OCI-LY7 (cell line): ENCODE measurements around the gene WDR37. TPM values are rescaled to one million over a fixed set of nuclear protein-coding genes. Genes with fewer than 3 reads are reported as not detected.

Source experiments
- BruUV-seq: library from RNA; stranded (reverse); fragments of 400-500 nt; replicated peaks from 2 replicates; lab custom pipeline; 2021; lab: Mats Ljungman, UMichigan
- CTCF ChIA-PET: fragments of 300-600 bp; sonication (Branson Sonifier 250); formaldehyde crosslinking; loops from one replicate; lab custom pipeline; 2022; ENCODE audit warnings: antibody characterized with exemption; ENCODE audit not compliant: unreplicated experiment; lab: Charles Lee
- POLR2A ChIA-PET: fragments of 300-600 bp; sonication (Branson Sonifier 250); formaldehyde crosslinking; loops from one replicate; lab custom pipeline; 2022; ENCODE audit warnings: antibody characterized with exemption; lab: Charles Lee
- DNase-seq: peaks from one replicate; pipeline ENCODE4 v3.0.0-alpha.2; 2015; ENCODE audit warnings: low spot score
- H2AFZ ChIP-seq: fragments of 200-600 bp; sonication (generic), shearing (Covaris generic); 2 replicates; pipeline ENCODE4 v1.6.1; 2014; ENCODE audit warnings: mild to moderate bottlenecking, antibody characterized with exemption, low read length, moderate library complexity
- H3K27ac ChIP-seq: fragments of 200-600 bp; sonication (generic); 2 replicates; pipeline ENCODE4 v1.5.1; 2014; ENCODE audit warnings: mixed run types, low read depth, mild to moderate bottlenecking, moderate library complexity, low read length, inconsistent platforms; ENCODE audit not compliant: poor library complexity, severe bottlenecking
- H3K36me3 ChIP-seq: fragments of 200-600 bp; sonication (generic); 2 replicates; pipeline ENCODE4 v1.6.1; 2014; ENCODE audit warnings: mild to moderate bottlenecking, antibody characterized with exemption, low read length, moderate library complexity, mixed read lengths; ENCODE audit not compliant: insufficient read depth
- H3K4me1 ChIP-seq: fragments of 200-600 bp; sonication (generic); 2 replicates; pipeline ENCODE4 v1.5.1; 2014; ENCODE audit warnings: mild to moderate bottlenecking, low read length; ENCODE audit not compliant: insufficient read depth, poor library complexity, severe bottlenecking
- H3K4me2 ChIP-seq: fragments of 200-600 bp; sonication (generic); 2 replicates; pipeline ENCODE4 v1.6.1; 2014; ENCODE audit warnings: mild to moderate bottlenecking, low read length
- H3K4me3 ChIP-seq: fragments of 200-600 bp; sonication (generic); 2 replicates; pipeline ENCODE4 v1.5.1; 2014; ENCODE audit warnings: mild to moderate bottlenecking, low read depth, low read length; ENCODE audit not compliant: poor library complexity, severe bottlenecking
- H3K79me2 ChIP-seq: fragments of 200-600 bp; sonication (generic); 2 replicates; pipeline ENCODE4 v1.6.1; 2016; ENCODE audit warnings: low read depth, mild to moderate bottlenecking, low read length, moderate library complexity, mixed read lengths; ENCODE audit not compliant: insufficient read depth
- H3K9me2 ChIP-seq: fragments of 200-600 bp; sonication (generic); 2 replicates; pipeline ENCODE4 v1.6.1; 2016; ENCODE audit warnings: mild to moderate bottlenecking, low read length, mixed read lengths; ENCODE audit not compliant: insufficient read depth
- H3K9me3 ChIP-seq: fragments of 200-600 bp; sonication (generic); 2 replicates; pipeline ENCODE4 v1.6.1; 2014; ENCODE audit warnings: mild to moderate bottlenecking, mixed run types, low read length, mixed read lengths
- H4K20me1 ChIP-seq: fragments of 200-600 bp; sonication (generic); 2 replicates; pipeline ENCODE4 v1.6.1; 2014; ENCODE audit warnings: mild to moderate bottlenecking, antibody characterized with exemption, low read length, moderate library complexity, mixed read lengths; ENCODE audit not compliant: insufficient read depth
- EZH2phosphoT487 ChIP-seq: fragments of 200-600 bp; sonication (generic); IDR thresholded peaks from 2 replicates; pipeline ENCODE4 v1.6.1; 2018; ENCODE audit warnings: low read depth, borderline replicate concordance, mild to moderate bottlenecking, mixed run types, antibody characterized with exemption, low read length, moderate library complexity, mixed read lengths
- intact Hi-C: fragments of 100-400 bp; cut with micrococcal nuclease; formaldehyde crosslinking; loops from one replicate; pipeline ENCODE4 v1.10.0; 2022; ENCODE audit not compliant: unreplicated experiment
- total RNA-seq, 2 experiments: library from RNA; depleted of rRNA in 1 of 2; stranded (reverse); fragments of >200 nt in 1 of 2; shearing (Covaris generic) in 1 of 2; gene quantifications; 2 replicates each; pipeline ENCODE4 v1.2.3, GENCODE V29; 2014 to 2022
- TF ChIP-seq, protein P1 (sequence below): fragments of 200-600 bp; sonication (generic); conservative IDR thresholded peaks from 2 replicates; pipeline ENCODE4 v1.5.1; 2014; ENCODE audit warnings: mild to moderate bottlenecking, antibody characterized with exemption, low read length, moderate library complexity, mixed read lengths

Gene WDR37
- total RNA-seq, 2 experiments from 2014 or later: 9.7 to 18.9 TPM

DNA sequence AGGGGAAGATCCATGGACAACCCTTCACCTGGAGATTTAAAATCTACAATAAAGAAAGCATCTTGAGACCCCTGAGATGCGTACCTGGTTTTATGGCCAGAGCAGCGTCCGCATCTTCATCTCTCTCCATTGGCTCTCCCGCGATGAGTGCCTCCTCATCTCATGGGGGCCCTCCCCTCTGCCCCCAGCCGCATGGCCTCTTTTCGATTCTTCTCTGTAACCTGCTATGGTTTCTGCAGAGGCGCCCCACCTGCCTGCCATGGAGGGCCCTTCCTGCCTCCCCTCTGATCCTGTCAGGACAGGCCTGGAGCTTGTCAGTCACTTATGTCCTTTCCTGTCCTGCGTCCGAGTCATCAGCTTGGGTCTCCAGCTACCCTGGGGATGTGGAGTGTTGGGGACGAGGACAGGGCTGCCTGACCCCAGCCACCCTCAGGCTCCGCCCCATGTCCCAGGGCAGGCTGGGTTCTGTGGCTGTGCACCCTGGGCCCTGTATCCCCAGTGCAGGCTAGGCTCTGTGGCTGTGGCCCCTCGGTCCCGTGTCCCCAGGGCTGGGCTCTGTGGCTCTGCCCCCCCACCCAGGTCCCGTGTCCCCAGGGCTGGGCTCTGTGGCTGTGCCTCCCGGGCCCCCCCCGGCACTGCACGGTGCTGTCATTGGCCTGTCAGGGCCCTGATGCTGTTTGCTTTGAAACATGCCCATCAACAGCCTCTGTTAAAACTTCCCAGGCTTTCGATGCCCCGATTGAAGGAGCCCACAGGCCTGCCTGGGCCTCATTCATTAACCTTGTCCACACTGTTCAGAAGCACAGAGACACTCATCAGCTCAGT is 99.8 kb downstream of the WDR37 start:
- intact Hi-C loops: no loop called here

DNA sequence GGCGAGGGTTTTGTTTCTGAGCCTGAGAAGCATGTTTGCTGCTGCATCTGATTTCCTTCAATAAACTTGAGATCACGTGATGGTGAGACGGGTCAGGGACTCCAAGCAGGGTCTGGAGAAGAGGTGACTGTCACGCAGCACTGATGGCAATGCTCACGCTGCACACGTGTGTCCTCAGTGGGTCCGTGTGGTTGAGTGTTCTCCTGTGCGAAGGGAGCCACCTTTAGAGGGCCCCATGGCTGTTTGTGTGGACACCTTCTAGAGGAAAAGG is 100.4 kb downstream of the WDR37 start:
- Histone ChIP-seq H3K4me3 (no peak overlapping the region), H3K4me2 (no peak overlapping the region), H4K20me1 (no peaks in the 10 kb centered on the region), H3K79me2 (no peaks in the 10 kb centered on the region), H3K9me2 (no peaks in the 10 kb centered on the region), H3K27ac (no peak overlapping the region), H3K36me3 (no peaks in the 10 kb centered on the region), H2AFZ (no peak overlapping the region), H3K9me3 (no peaks in the 10 kb centered on the region), H3K4me1 (no peaks in the 10 kb centered on the region)
- DNase-seq: no peak
- CTCF ChIA-PET: no interaction called here
- BruUV-seq: no TSS peak
- POLR2A ChIA-PET: no interaction called here
- intact Hi-C loops: no loop called here
- TF ChIP-seq EZH2phosphoT487: no peak
- TF ChIP-seq, protein P1, sequence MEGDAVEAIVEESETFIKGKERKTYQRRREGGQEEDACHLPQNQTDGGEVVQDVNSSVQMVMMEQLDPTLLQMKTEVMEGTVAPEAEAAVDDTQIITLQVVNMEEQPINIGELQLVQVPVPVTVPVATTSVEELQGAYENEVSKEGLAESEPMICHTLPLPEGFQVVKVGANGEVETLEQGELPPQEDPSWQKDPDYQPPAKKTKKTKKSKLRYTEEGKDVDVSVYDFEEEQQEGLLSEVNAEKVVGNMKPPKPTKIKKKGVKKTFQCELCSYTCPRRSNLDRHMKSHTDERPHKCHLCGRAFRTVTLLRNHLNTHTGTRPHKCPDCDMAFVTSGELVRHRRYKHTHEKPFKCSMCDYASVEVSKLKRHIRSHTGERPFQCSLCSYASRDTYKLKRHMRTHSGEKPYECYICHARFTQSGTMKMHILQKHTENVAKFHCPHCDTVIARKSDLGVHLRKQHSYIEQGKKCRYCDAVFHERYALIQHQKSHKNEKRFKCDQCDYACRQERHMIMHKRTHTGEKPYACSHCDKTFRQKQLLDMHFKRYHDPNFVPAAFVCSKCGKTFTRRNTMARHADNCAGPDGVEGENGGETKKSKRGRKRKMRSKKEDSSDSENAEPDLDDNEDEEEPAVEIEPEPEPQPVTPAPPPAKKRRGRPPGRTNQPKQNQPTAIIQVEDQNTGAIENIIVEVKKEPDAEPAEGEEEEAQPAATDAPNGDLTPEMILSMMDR: no peak

More for the DNA sequence above, 99.8 kb downstream of the WDR37 start:
- H3K79me2 ChIP-seq: no peaks in the 10 kb centered on the region
- no peak for TF ChIP-seq EZH2phosphoT487
- TF ChIP-seq, protein P1: no peak
- no peak for DNase-seq
- H4K20me1 ChIP-seq: no peaks in the 10 kb centered on the region
- no peak overlapping the region for H3K4me3 ChIP-seq
- H3K27ac ChIP-seq: no peak overlapping the region
- H3K9me2 ChIP-seq: no peaks in the 10 kb centered on the region
- CTCF ChIA-PET: no interaction called here
- no peaks in the 10 kb centered on the region for H3K36me3 ChIP-seq
- POLR2A ChIA-PET: no interaction called here
- H3K4me2 ChIP-seq: no peak overlapping the region
- H3K9me3 ChIP-seq: no peaks in the 10 kb centered on the region
- H3K4me1 ChIP-seq: no peaks in the 10 kb centered on the region
- no TSS peak for BruUV-seq
- H2AFZ ChIP-seq: no peak overlapping the region

GRCh38 chr10:1156921-1157614 is 100.9 kb downstream of the WDR37 start:
- TF ChIP-seq EZH2phosphoT487: no peak
- H2AFZ ChIP-seq: no peak overlapping the region
- no peak for DNase-seq
- H3K9me2 ChIP-seq: no peaks in the 10 kb centered on the region
- ChIA-PET CTCF (no interaction called here), POLR2A (no interaction called here)
- no peaks in the 10 kb centered on the region for H3K9me3 ChIP-seq
- no peaks in the 10 kb centered on the region for H3K79me2 ChIP-seq
- no peaks in the 10 kb centered on the region for H3K4me1 ChIP-seq
- no peak overlapping the region for H3K4me3 ChIP-seq
- H3K27ac ChIP-seq: no peak overlapping the region
- intact Hi-C loops: no loop called here
- H3K4me2 ChIP-seq: no peak overlapping the region
- BruUV-seq: no TSS peak
- no peaks in the 10 kb centered on the region for H4K20me1 ChIP-seq
- H3K36me3 ChIP-seq: no peaks in the 10 kb centered on the region
